Placental epithelial cell (primary cell): ENCODE results near the gene GET4. TPM values are rescaled to one million over a fixed set of nuclear protein-coding genes. Genes with fewer than 3 reads are reported as not detected.

ENCODE experiments used
- total RNA-seq: library from RNA; depleted of rRNA; stranded (reverse); fragments of >200 nt; gene quantifications from 2 replicates; pipeline ENCODE4 v1.2.3, GENCODE V29; 2012

GET4 gene, protein sequence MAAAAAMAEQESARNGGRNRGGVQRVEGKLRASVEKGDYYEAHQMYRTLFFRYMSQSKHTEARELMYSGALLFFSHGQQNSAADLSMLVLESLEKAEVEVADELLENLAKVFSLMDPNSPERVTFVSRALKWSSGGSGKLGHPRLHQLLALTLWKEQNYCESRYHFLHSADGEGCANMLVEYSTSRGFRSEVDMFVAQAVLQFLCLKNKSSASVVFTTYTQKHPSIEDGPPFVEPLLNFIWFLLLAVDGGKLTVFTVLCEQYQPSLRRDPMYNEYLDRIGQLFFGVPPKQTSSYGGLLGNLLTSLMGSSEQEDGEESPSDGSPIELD
- 15.4 and 16.5 TPM in 2 replicates for total RNA-seq

DNA sequence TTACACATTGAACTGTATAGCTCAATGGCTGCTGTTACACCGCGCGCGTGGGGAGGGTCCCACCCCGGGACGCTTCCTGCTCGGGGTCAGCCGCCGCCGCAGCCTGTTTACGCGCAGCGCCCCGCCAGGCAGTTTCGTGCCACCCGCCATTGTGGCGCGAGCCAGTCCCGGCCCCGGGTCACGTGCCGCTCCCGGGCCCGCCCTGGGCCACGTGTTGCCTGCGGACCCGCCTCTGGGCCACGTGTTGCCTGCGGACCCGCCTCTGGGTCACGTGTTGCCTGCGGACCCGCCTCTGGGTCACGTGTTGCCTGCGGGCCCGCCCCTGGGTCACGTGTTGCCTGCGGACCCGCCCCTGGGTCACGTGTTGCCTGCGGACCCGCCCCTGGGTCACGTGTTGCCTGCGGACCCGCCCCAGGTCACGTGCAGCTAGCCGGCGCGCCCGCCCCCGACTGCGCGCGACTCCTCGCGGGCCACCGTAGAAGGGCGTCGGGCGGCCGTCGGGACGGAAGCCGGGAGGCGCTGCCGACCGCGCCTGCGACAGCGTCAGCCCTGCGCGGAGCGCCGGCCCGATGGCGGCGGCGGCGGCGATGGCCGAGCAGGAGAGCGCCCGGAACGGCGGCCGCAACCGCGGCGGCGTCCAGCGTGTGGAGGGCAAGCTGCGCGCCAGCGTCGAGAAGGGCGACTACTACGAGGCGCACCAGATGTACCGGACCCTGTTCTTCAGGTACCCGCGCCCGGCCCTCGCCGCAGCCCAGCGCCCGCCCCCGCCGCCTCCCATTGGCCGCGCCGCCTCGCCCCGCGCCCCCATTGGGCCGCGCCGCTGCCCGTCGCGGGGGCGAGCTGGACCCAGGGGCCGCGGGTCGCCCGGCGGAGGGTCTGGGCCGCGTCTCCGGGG, at the start of gene GET4:
GET4 (plus strand) TSS at position 478 of the 895 bp plus-strand sequence; CDS start at position 570, 92 bp downstream.

DNA sequence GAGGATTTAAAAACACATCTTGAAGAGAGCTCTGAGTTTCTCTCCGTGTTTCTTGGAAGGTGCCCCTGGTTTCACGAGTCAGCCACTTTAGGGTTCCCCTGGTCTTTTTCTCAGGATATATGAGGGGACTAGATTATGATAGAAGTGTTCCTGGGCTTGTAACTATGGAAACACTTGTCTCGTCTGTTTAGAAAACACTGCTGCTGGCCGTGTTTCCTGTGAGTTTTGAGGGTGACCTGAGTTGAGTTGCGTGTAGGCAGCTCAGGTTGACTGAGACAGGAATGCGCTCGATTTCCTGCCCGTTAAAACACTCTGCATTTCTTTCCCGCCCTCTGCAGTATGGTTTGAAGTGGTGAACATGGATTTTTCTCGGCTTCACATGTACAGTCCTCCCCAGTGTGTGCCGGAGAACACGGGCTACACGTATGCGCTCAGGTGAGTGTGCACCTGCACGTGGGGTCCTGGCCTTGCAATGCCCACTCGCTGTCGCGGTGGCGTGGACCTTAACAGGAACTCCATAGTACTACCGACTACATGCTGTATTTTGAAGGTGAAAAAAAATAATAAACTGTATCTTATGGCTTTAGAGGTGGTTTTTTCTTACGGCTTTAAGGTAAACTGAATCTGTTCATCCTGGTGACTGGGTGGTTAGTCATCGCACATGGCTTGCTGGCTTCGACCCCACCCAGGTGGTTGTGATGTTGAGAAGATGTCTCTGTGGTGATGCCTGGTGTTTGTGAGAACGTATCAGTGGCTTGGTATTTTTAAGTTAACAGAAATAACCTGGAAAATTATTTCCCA, 44.0 kb upstream of the GET4 start, which contains the start of gene SUN1:
SUN1 (plus strand) TSS at position 310 of the 801 bp plus-strand sequence; CDS start at position 359, 49 bp downstream.

Other genes with a start within 250 kb of the GET4 start
- 20.0 and 32.6 TPM in 2 replicates for gene DNAAF5, start 149.9 kb upstream of the GET4 start, total RNA-seq
- gene PRKAR1B, start 149.3 kb upstream of the GET4 start, total RNA-seq: 8.6 and 9.1 TPM in 2 replicates
- 109 and 344 TPM in 2 replicates for gene SUN1, start 44.1 kb upstream of the GET4 start, total RNA-seq
- 1.6 and 2.0 TPM in 2 replicates for gene ADAP1, start 78.1 kb downstream of the GET4 start, total RNA-seq
- 11.9 and 20.8 TPM in 2 replicates for gene COX19, start 99.0 kb downstream of the GET4 start, total RNA-seq
- 0.22 and 9.8 TPM in 2 replicates for gene CYP2W1, start 106.6 kb downstream of the GET4 start, total RNA-seq
- gene GPR146, start 168.0 kb downstream of the GET4 start, total RNA-seq: 0.33 and 1.2 TPM in 2 replicates
- under 0.01 and 0.33 TPM in 2 replicates for gene GPER1, start 211.6 kb downstream of the GET4 start, total RNA-seq